Stimulated activated CD4-positive, alpha-beta T cell treated with anti-CD3 and anti-CD28 coated beads, Interleukin-1b, Interleukin-23, amount 100 ng/mL, for 48 hours (primary cell): ENCODE results near the gene PIK3R5.

ENCODE experiments used
- DNase-seq: peaks from one replicate; pipeline ENCODE4 v3.0.0-alpha.2; 2020

The PIK3R5 gene

DNA sequence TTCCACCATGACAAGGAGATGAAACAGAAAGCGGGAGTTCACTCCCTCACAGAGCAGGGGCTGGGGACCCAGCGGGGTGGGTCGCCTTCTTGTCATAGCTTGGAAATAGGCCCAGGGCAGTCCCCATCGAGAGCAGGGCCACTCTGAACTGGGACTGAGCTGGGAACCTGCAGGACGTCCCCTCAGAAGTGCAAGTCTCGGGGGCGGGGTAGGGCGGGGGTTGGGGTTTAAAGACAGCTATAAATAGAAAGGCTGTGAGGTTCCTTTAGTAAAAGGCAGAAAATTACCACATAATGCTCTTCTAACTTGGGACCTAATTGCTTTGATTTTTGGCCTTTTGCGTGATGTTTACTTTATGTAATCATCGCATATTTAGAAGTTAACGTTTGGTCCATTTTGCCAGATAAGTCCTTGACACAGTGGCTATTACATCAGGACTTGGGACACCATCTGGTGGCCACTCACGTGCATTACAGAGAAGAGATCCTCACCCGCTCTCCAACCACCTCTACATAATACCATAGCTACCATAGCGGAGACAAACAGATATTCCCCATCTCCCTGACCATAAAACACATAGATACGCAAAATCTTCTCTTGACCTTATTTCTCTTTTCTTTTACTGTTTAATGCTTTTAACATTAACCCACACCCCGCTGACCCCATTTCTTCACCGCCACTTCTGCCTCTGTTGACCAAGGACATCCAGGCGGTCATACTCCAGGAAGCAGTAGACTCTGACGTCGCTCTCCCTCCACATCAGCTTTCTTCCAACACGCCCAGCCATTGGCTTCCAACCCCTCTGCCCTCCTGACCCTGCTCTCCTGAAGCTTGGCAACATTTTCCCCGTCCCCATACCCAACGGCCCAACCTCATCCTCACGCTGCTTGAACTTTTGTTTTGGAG, 70.6 kb downstream of the PIK3R5 start:
- peak; percentile 44 for DNase-seq

GRCh38 chr17:8894202-8894671, 71.3 kb downstream of the PIK3R5 start:
- no peak for DNase-seq

GRCh38 chr17:8893621-8894201, 71.8 kb downstream of the PIK3R5 start:
- no peak for DNase-seq

- no peak for DNase-seq
These were observed 72.4 kb downstream of the PIK3R5 start for GRCh38 chr17:8893059-8893458.

- DNase-seq: no peak
These were observed 73.2 kb downstream of the PIK3R5 start for GRCh38 chr17:8892338-8892690.

- DNase-seq: no peak
These were observed 74.8 kb downstream of the PIK3R5 start for GRCh38 chr17:8890671-8891070.

DNA sequence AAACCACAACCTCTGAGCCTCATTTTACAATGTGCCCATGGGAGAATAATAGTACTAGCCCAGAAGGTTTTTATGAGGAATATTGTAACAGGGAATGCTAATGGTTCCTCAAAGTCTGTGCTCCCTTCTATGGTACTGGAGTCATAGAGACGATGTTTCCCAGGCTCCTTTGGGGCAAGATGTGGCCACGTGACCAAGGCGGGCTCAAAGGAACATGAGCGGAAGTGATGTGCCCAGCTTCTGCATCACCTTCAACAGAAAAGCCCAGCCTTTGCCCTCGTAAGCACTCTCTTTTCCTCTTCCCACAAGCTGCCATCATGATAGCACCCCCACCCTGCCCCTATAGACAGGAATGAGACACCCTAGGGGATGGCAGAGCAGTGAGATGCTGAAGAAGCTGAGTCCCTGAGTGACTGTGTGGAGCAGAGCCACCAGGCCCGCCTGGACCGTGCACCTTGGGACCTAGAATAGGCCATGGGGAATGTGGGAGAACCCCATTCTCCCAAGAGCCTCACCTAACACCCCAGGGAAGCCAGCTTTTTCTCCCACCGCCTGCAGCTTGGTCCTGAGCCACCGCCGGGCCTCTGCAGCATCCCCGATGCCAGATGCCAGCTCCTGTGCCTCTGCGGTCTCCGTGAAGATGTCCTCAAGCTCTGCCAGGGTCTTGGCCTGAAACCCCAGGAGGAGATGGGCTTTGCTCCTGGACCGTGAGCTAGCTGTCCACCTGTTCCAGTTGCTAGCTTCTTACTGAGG, 75.9 kb downstream of the PIK3R5 start:
- no peak for DNase-seq

GRCh38 chr17:8888704-8889302, 76.7 kb downstream of the PIK3R5 start:
- no peak for DNase-seq

DNA sequence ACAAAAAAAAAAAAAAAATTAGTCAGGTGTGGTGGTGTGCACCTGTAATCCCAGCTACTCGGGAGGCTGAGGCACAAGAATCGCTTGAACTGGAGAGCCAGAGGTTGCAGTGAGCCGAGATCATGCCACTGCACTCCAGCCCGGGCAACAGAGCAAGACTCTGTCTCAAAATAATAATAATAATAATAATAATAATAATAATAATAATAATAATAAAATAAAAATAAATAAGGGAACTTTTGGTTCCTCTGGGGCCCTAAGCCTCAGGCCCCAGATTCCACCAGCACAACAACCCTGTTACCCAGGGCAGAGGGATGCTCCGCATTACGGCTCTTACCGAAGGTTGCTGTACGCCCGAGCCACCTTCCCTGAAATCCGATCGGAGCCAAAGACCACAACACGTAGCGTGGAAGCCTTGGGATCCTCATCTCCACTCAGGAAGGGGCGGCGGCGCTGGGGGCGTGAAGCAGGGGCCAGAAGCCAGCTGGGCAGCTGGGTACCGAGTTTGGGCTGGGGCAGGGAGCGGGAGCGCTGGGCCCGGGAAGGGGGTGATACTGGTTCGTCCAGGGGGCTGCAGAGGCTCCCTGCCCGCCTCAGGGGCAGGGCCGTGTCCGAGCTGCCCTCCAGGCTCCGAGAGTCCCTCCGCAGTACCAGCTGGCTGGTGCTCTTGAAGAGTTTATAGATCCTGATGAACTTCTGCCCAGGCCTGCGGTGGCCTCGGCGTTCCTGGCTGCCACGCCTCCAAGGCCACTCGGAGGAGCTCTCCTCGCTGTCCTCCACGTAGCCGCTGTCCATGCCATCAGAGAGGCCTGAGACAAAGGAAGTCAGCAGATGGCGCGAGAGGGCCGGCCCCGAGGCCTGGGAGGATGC, 77.4 kb downstream of the PIK3R5 start:
- DNase-seq: no peak

GRCh38 chr17:8887301-8887700, 78.2 kb downstream of the PIK3R5 start:
- DNase-seq: no peak

- no peak for DNase-seq
These were observed 79.4 kb downstream of the PIK3R5 start for GRCh38 chr17:8885967-8886684.

DNA sequence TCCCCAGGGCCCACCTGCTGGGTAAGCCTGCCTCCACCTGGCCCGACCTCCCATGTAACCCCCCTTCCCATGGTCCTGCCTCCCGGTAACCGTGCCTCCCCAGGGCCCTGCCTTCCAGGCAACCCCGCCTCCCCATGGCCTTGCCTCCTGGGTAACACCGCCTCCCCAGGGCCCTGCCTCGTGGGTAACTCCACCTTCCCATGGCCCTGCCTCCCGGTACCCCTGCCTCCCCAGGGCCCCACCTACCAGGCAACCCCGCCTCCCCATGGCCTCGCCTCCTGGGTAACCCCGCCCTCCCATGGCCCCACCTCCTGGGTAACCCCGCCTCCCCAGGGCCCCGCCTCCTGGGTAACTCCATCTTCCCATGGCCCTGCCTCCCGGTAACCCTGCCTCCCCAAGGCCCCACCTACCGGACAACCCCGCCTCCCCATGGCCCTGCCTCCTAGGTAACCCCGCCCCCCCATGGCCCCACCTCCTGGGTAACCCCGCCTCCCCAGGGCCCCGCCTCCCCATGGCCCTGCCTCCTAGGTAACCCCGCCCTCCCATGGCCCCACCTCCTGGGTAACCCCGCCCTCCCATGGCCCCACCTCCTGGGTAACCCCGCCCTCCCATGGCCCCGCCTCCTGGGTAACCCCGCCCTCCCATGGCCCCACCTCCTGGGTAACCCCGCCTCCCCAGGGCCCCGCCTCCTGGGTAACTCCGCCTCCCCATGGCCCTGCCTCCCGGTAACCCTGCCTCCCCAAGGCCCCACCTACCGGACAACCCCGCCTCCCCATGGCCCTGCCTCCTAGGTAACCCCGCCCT, 80.1 kb downstream of the PIK3R5 start:
- DNase-seq: peak; percentile 77

DNA sequence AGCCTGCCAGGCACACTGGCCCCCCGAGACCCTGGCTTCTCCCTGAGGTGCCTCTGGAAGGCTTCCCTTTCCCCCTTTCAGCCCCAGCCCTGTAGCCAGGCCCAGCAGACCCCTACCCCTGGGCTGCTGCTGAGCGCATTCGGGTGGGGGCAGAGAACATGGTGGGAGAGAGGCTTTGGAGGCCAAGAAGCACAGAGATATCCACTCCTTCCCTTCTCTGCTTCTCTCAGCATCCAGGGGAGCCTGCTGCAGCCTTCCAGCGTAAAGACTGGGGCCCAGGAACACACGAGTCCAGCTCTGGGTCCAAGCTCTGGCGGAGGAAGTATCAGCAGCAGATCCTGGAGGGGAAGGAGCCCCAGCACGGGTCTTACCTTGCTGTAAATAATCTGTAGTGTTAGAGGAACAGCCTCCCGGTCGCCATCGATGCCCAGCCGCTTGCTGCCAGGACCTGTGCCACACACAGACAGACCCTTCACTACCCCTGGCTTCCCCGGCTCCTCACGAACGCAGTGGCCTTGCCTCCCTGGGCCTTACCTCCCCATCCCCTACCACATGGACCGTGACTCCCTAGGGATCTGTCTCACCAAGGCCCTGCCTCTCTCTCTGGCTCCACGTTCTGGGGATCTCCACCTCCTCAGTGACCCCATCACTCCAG, 81.0 kb downstream of the PIK3R5 start:
- no peak for DNase-seq

DNA sequence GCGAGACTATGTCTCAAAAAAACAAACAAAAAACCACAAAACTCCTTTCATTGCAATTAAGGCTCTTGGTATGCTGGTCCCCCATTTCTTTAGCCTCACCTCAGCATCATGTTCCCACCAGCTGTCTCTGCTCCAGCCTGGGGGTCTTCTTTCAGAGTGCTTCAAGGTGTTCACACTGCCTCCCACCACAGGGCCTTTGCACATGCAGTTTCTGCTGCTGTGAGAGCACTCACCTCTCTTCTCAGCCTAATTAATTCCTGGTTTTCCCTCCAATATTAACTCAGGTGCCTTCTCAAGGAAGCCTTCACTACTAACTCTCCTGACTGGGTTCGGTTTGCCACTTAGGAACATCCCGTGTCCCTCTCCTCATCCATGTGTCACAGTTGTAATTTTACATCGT, 82.2 kb downstream of the PIK3R5 start:
- DNase-seq: no peak

DNA sequence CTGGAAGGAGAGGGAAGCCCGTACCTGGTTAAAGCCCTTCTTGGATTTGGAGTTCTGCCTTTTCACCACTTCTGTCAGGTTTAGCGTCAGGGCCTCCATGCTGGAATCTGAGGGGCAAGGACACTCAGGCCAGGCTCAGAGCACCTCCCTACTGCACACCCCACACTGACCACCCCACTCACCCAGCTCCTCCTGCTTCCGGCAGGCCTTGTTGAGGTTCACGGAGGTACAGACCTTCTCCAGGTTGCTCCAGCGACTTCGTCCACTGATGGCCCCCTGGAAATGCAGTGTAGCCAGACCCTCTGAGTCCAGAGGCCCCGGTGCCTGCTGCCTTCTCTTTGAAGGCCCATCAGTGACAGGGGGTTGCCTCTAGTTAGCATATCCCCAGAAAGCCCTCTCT, 83.9 kb downstream of the PIK3R5 start:
- no peak for DNase-seq

GRCh38 chr17:8880466-8880865, 85.0 kb downstream of the PIK3R5 start:
- no peak for DNase-seq

DNA sequence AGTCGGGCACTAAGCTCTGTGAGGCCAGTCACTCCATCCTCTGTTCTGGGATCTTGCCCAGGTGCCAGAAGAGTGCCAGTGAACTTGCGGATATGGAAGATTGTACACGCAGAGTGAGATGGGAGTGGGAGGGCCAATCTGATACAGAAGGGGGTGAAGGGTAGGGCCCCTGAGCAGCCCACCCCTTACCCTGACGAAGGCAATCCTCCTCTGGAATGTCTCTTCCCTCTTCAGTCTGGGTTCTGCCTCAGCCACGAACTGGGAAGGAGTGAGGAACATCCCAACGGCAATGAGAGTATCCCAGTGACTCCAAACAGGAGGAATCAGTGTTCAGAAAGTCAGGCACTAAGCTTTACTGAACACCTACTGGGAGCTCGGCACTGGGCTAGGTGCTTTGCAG, 86.1 kb downstream of the PIK3R5 start:
- DNase-seq: no peak

DNA sequence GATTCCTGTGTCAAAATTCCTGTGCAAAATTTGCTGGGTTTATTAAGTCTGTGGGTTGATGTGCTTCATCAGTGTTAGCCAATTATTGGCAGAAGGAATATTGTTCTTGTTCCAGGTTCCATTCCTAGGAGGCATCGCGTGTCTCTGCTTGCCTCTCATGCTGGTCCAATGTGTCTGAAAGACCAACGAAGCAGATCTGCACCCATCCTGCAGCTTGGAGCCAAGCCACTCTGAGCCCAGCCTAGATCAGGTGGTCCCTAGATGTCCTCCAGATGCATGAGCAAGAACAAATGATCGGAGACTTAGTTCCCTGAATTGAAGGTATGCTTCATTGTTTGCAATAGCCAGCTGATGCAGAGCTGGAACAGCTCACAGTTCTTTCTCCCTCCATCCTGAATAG, 87.5 kb downstream of the PIK3R5 start:
- no peak for DNase-seq

- no peak for DNase-seq
These were observed 89.5 kb downstream of the PIK3R5 start for GRCh38 chr17:8875957-8876356.

DNA sequence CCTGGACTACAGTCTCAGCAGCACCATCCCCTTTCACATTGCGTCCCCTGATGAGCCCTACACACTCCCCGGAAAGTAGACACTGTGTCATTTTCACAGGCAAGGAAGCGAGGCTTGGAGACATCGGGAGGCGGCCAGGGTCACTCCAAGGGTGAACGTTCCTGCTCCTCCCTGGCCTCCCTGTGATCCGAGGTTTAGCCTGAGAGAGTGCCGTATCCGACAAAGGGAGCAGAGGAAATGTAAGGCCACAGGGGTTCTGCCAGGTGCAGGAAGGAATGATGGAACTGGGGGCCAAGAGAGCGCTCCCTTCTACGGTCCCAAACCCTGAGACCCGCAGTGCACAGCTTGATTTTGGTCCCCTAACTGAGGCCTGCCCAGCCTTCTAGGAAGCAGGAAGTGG, 90.1 kb downstream of the PIK3R5 start:
- DNase-seq: no peak
